ENCODE data around the gene MVB12A. TPM values are rescaled to one million over a fixed set of nuclear protein-coding genes. Genes with fewer than 3 reads are reported as not detected.

Gene MVB12A
- total RNA-seq, 1 donor from 2014 or later: 39.4 TPM

DNA sequence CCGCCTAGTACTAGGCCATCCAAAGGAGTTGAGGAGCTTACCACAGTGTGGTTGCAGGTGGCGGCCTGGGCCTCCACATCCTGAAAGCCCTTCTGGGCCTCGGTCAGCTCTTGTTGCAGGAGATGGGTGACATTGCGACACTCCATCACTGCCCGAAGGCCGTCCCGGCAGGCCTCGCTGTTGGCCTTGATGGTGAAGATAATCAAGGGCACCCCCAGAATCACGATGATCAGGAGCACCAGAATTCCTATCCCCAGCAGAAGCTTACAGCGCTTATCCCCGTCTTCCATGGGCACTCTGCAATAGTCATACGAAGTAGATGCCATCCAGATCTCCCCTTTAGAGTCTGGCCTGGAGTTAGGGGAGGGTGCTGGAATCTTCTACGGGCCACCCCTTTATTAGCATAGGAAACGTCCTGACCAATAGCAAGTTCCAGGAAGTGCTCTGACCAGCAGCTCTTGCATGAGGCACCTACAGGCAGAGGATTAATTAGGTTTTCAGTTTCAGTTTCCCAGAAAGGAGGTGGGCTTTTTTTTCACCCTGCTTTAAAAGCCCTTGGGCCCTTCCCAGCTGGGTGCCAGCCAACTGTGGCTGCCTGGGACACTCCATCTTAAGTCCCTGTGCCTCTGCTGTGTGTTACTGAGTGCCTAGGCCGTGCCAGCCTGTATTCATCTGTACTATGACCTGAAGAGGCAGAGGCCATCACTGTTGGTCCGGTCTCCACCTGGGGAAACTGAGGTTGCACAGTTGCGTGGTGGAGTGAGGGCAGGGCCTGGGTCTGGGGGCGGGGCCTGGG lies 14.4 kb upstream of the MVB12A start, which contains the start of gene BST2:
BST2 (minus strand) TSS at position 381 of the 796 bp plus-strand sequence; CDS start at position 326, 55 bp downstream.
- no peaks in the 10 kb centered on the region for H3K9me3 Mint-ChIP-seq (ENCODE audit: low read depth)
- H3K27ac Mint-ChIP-seq (ENCODE audit: unreplicated experiment): no peak within 1 kb of the TSS
- no peak within 1 kb of the TSS for H3K4me3 Mint-ChIP-seq (ENCODE audit: unreplicated experiment)
- H3K27me3 Mint-ChIP-seq (ENCODE audit: low read depth): peaks cover 3% of the 10 kb centered on the region
- no peaks in the 10 kb centered on the region for H3K36me3 Mint-ChIP-seq (ENCODE audit: low read depth)
- TF ChIP-seq, protein P1, sequence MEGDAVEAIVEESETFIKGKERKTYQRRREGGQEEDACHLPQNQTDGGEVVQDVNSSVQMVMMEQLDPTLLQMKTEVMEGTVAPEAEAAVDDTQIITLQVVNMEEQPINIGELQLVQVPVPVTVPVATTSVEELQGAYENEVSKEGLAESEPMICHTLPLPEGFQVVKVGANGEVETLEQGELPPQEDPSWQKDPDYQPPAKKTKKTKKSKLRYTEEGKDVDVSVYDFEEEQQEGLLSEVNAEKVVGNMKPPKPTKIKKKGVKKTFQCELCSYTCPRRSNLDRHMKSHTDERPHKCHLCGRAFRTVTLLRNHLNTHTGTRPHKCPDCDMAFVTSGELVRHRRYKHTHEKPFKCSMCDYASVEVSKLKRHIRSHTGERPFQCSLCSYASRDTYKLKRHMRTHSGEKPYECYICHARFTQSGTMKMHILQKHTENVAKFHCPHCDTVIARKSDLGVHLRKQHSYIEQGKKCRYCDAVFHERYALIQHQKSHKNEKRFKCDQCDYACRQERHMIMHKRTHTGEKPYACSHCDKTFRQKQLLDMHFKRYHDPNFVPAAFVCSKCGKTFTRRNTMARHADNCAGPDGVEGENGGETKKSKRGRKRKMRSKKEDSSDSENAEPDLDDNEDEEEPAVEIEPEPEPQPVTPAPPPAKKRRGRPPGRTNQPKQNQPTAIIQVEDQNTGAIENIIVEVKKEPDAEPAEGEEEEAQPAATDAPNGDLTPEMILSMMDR (IDR thresholded peaks at IDR 0.05): no peak
- DNase-seq (ENCODE audit: low spot score): no peak
- H3K4me1 Mint-ChIP-seq (ENCODE audit: low read depth): peaks cover 14% of the 10 kb centered on the region

DNA sequence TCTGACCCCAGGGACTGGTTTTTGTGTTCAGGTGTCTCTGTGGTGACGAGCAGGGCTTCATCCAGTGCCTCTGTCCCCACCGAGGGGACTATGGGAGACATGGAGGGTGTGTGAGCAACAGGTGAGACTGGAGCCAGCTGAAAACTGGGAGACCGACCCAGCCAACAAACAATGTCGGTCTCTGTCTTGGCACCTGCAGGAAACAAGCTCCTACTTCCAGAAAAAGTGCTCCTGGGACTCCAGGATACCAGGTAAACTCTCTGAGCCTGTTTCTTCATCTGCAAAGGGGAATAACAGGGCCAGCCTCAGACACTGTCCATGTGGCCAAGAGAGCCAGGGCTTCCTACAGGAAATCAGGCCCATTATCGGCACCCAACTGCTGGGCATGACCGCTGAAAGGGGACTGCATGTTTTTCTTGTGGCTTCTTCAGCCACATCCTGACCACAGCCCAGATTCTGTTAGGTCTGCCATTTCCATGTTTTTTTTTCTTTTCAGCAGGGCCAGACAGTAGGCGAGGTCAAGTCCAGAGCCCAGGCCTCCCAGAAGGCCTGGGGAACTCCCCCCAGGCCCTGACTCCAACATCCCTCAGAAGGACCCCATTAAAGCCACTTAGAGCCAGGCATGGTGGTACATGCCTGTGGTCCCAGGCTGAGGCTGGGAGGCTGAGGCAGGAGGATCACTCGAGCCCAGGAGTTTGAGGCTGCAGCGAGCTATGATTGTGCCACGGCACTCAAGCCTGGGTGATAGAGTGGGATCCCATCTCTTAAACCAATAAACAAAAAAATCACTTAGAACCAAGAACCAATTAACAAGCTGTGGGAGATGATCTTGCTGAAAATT lies 13.6 kb upstream of the MVB12A start:
- Mint-ChIP-seq H3K4me1 (ENCODE audit: low read depth) (peaks cover 14% of the 10 kb centered on the region), H3K27ac (ENCODE audit: unreplicated experiment) (no peak overlapping the region), H3K36me3 (ENCODE audit: low read depth) (no peaks in the 10 kb centered on the region), H3K4me3 (ENCODE audit: unreplicated experiment) (no peak overlapping the region), H3K27me3 (ENCODE audit: low read depth) (peaks cover 3% of the 10 kb centered on the region), H3K9me3 (ENCODE audit: low read depth) (no peaks in the 10 kb centered on the region)
- DNase-seq (ENCODE audit: low spot score): no peak
- TF ChIP-seq, protein P1 (IDR thresholded peaks at IDR 0.05): no peak

DNA sequence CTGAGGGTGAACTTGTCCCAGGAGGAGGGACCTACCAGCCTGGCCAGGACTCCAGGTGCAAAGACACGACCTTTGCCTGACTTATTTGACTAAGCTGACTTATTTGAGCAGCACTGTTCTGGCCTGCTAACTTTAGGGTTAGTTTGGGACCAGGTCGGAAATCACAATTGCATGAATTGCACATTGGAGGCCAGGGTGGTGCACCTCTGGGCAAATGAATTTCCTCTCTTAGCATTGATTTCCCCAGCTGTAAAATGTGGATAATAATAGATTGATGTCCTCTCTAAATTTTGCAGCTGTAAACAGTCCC lies 13.0 kb upstream of the MVB12A start:
- H3K4me1 Mint-ChIP-seq (ENCODE audit: low read depth): peaks cover 14% of the 10 kb centered on the region
- no peaks in the 10 kb centered on the region for H3K27me3 Mint-ChIP-seq (ENCODE audit: low read depth)
- H3K27ac Mint-ChIP-seq (ENCODE audit: unreplicated experiment): no peak overlapping the region
- H3K36me3 Mint-ChIP-seq (ENCODE audit: low read depth): no peaks in the 10 kb centered on the region
- TF ChIP-seq, protein P1 (IDR thresholded peaks at IDR 0.05): no peak
- DNase-seq (ENCODE audit: low spot score): no peak
- H3K9me3 Mint-ChIP-seq (ENCODE audit: low read depth): no peaks in the 10 kb centered on the region
- H3K4me3 Mint-ChIP-seq (ENCODE audit: unreplicated experiment): no peak overlapping the region

DNA sequence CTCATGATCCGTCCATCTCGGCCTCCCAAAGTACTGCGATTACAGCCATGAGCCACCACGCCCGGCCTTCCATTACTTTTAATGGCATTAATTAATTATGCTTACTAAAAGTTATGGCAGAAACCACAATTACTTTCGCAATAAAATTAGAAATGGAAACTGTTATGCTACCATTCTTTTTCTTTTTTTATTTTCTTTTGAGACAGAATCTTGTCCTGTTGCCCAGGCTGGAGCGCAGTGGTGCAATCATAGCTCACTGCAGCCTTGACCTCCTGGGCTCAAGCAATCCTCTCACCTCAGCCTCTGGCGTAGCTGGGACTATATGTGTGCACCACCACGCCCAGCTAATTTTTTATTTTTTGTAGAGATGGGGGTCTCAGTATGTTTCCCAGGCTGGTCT lies 9.9 kb upstream of the MVB12A start:
- no peak overlapping the region for H3K27ac Mint-ChIP-seq (ENCODE audit: unreplicated experiment)
- H3K4me3 Mint-ChIP-seq (ENCODE audit: unreplicated experiment): no peak overlapping the region
- no peaks in the 10 kb centered on the region for H3K36me3 Mint-ChIP-seq (ENCODE audit: low read depth)
- DNase-seq (ENCODE audit: low spot score): no peak
- H3K9me3 Mint-ChIP-seq (ENCODE audit: low read depth): no peaks in the 10 kb centered on the region
- peaks cover 14% of the 10 kb centered on the region for H3K4me1 Mint-ChIP-seq (ENCODE audit: low read depth)
- H3K27me3 Mint-ChIP-seq (ENCODE audit: low read depth): peaks cover 11% of the 10 kb centered on the region
- TF ChIP-seq, protein P1 (IDR thresholded peaks at IDR 0.05): no peak

DNA sequence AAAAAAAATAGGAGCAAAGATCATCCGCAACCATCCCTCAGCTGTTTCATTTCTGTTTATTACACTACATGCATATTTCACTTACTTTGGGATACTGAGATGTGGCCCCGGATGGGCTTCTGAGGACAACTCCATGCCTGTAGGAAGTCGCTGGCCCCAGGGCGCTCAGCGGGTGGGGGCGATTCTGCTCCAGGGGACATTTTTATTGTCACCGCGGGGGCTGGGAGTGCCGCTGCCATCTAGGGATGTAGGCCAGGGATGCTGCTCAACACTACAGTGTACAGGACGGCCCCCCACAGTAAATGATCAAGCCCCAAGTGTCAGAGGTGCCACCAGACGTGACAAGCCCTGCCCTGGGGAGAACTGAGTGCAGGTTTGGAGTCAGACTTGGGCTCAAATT lies 8.0 kb upstream of the MVB12A start:
- Mint-ChIP-seq H3K36me3 (ENCODE audit: low read depth) (no peaks in the 10 kb centered on the region), H3K27me3 (ENCODE audit: low read depth) (peaks cover 20% of the 10 kb centered on the region), H3K4me1 (ENCODE audit: low read depth) (peaks cover 3% of the 10 kb centered on the region), H3K27ac (ENCODE audit: unreplicated experiment) (no peak overlapping the region), H3K4me3 (ENCODE audit: unreplicated experiment) (no peak overlapping the region), H3K9me3 (ENCODE audit: low read depth) (no peaks in the 10 kb centered on the region)
- DNase-seq (ENCODE audit: low spot score): no peak
- TF ChIP-seq, protein P1 (IDR thresholded peaks at IDR 0.05): no peak

Data from chondrocyte (in vitro differentiated cells).